HG02943 (cell line): ENCODE measurements around the gene TAGLN.

Experiments used
- ATAC-seq: cut with Tn5 transposase; IDR thresholded peaks from one replicate; pipeline ENCODE4 v1.9.1; 2021; ENCODE audit warnings: mild to moderate bottlenecking, low read depth, moderate library complexity; ENCODE audit not compliant: unreplicated experiment

TAGLN gene

DNA sequence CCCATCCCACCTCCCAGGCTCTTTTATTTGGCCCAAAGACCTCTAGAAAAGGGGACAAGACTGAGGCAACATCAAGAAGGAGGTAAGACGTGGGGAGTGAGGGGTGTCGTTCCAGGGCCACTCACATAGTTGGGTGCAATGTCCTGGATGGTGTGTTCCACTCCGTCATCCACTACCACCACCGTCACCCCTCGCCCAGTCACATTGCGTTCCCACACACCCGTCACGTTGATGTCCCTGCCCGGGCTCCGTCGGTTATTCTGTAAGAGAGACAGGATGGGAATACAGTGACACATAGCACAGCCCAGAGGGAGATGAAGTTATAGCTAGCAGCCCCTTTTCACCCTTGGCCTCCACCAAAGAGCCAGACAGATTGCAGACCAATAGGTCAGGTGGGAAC is 28.9 kb downstream of the TAGLN start:
- ATAC-seq: no peak

DNA sequence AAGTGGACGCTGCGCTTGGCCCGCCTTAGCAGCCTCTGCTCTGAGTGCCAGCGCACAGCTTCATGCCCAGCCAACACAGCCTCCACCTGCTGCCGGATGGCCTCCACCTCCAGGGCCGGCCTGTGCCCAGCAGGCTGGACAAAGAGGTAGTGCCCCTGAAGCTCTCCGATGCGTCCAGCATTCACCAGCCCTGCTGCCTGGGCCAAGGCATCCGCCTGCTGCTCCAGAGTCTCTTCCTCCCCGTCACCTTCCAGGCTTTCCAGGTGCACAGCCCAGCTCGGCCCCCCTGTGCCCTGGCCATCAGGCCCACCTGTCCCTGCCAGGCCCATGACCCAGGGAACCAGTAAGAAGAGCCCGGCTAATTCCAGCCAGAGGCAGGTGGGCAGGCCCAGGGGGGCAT is 30.2 kb downstream of the TAGLN start:
- no peak for ATAC-seq

DNA sequence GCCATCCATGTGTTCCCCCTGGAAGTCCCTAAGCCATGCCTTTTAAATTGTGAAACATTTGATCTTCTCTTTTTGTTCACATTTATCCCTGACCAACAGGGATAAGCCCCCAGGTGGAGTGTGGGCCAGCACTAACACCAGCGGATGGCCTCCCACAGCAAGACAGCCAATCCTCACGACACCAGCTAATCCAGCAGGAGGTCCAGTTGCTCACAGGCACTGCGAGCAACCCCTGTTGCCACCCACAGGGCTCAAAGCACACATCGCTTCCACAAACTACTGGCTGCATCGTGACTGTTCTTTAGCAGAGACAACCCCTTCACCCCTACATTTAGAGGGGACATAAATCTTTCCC is 30.7 kb downstream of the TAGLN start:
- ATAC-seq: no peak

DNA sequence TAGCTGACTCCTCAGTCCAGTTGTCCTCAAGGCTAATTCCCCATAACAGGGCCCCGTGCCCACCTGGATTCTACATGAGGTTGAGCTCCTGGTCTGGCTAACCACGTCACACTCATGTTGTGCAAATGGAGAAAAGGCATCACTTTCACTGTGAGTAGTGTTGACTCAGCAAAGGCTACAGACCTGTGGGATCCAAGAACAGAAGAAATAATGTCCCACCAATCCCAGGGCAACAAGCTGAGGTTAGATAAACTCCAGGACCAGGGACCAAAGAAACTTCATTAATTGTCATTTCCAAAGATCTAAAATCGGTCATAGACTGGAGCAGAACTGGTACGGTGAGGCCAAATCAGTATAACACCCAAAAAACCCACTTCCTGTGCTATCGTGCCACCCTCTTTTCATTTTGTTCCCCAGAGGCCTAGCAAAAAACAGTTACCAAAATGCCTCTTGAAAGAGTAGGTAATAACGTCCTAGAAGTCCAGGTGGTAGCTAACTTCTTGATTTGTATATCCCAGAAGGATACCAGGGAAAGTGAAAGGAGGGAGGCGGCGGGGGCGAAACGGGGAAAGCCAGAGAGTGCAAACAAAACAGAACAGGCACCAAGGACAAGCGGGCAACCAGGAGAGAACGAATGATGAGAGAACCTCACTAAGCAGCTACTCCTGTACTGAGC is 31.3 kb downstream of the TAGLN start:
- no peak for ATAC-seq

DNA sequence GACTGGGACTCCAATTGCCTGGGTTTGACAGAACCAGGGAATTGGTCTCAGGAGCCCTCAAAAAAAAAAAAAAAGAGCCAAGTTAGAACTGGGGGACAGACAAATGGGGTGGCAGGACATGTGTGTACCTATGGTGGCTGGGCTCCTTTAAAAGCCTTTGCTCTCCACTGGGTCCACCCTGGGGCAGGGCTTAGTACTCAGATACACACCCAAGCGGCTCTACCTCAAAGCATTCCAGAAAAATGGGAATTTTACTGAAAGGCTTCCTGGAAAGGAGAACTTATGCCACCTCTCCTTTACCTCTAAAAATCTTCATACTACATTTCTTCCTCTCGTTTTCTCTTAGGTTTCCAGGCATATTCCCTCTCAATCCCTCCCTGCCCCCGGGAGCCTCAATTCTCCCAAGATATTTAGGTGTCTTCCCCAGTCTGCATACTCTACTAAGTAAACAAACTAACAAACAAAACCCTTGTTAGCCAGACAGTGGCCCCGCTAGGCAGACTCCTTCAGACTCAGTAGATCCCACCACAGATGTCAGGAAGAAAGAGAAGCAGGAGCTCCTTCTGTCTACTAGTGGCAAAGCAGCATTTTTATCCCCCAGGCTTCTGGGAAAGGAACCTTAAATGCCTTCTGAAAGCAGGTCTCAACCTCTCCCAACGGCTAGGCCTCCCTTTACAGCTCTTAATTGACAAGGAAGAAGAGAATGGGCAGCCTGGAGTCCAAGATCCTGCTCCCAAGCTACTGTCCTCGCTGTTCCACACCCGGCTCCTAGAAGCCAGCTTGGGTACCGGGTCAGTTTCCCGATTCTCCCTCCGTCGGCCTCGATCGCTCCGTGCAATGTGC is 32.0 kb downstream of the TAGLN start:
- ATAC-seq: no peak

DNA sequence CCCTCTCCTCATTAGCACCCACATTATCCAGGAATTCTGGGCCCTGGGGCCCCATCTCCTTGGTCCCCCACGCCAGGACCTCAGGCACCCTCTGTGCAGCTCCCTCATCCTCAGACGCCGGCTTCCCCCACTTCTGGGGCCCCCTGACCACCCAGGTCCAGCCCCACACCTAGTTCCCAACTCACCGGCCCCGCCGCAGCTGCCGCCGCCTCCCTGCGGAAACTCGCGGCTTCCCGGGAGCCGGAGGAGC is 32.6 kb downstream of the TAGLN start, which contains the start of gene PCSK7:
Gene PCSK7 (minus strand): TSS at position 232 of the 250 bp plus-strand sequence. CDS start 2,229 bp downstream, outside the sequence.
- ATAC-seq: no peak

DNA sequence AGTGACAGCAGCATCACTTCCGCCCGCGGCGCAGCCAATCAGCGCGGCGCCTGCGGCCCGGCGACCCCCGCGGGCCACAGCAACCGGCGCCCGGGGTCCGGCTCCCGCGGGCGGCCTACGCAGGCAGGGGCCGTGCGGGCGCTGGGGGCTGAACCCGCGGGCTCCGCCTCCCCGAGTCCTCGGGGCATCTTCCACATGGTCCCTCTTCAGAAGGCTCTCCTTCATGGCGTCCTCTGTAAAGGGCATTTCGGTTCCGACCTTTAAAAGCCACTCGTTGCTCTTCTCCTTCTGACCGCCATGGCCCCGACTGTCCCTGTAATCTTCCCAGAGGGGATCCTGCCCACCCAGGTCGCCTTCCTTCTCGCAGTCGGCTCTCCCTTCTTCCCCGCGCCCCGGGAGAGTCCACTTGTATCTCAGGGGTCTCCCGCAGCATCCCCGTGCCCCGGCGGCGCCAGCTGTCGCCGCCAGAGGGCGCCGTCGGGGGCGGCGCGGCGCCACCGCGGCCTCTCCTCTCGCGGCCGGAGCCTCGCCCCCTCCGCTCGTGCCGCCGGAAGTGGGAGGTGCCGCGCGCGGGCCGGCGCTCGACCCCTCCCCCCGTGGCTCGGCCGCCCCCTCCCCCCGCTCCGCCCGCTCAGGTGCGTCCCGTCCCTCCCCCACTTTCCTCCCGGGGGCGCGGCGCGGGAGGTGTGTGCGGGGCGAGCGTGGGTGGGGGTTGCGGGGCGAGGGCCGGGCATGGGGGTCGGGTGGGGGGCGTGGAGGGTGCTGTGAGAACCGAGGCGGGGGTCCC is 33.1 kb downstream of the TAGLN start, which contains the start of gene RNF214:
Gene RNF214 (plus strand): TSS at position 580 of the 787 bp plus-strand sequence. CDS start 1,602 bp downstream, outside the sequence.
- ATAC-seq: peak; percentile 69

DNA sequence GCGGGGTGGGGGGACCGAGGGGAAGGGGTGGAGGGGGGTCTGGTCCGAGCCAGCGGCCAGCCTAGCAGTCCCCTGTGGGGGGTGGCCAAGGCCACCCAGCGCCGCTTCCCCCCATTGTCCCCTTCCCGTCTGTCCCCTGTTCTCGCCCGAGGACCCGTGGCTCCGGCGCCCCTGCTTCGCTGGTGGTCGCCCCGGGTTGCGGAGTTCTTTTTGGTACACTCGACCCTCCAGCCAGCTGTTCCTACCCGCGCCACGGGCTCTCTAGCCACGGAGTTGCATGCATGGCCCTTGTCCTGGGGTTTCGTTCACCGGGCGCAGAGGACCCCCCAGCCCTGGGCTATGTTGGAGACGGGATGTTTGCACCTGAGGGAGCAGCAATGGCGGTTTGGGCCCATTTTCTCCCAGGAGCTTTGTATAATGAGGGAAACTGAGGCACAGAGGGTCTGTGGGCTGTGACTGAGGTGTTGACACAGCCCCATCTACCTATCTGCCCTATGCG is 33.8 kb downstream of the TAGLN start:
- no peak for ATAC-seq

DNA sequence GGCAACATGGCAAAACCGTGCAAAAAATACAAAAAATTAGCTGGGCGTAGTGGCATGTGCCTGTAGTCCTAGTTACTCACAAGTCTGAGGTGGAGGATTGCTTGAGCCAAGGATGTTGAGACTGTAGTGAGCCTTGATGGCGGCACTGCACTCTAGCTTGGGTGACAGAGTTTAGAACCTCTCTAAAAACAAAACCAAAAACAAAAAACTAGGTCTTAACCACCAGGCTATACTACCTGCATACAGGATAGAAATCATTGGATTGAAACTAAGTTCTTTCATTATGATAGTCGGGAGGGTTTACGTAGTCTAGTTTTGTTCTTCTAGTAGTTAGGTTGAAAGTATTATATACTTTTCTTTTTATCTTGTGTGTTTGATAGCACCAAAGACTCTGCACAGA is 39.1 kb downstream of the TAGLN start:
- no peak for ATAC-seq

DNA sequence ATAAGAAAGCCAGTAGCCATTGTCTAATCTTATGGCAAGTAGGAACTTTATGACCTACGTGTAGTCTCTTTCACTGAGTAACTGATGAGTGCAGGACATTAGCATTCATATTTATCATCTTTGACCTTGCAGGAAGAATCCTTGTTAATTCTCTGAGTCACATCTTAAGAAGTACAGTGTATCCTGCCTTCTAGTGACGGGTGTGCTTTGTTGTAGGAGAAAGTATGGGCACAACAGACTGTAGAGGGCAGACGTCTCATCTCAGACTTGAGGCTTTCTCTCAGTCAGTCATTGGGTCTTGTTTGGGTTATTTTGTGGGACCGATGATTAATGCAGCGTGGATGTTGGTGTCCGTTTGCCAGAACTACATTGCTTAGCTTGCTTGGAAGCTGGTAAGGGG is 40.1 kb downstream of the TAGLN start:
- ATAC-seq: no peak

DNA sequence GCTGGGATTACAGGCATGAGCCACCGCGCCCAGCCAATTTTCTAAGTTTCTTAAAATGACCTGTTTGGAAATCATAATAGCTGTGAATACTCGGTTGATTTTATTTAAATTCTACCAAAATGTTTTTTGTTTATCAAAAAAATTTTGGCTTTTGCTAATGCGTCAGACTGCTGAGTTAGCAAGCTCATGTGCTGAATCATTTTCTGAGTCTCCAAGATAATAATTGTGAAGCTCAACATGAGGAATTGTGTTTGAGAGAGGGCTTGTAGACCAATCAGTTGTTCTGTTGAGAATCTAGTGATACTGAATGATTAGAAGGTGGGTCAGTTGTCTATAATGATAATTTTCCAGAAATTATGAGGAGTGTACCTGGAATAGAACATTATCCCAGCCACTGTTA is 49.2 kb downstream of the TAGLN start:
- no peak for ATAC-seq

DNA sequence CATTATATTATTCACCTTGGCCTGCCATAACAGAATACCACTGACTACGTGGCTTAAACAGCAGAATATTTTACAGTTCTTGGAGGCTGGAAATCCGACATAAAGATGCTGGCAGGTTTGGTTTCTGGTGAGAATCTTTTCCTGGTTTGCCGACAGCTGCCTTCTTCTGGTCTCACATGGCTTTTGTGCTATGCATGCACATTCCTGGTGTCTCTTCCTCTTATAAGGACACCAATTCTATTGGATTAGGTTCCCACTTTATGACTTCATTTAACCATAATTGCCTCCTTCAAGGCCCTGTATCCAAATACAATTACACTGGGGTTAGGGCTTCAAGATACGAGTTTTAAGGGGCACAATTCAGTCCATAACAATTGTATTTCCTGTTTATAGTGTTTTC is 50.4 kb downstream of the TAGLN start:
- ATAC-seq: no peak

DNA sequence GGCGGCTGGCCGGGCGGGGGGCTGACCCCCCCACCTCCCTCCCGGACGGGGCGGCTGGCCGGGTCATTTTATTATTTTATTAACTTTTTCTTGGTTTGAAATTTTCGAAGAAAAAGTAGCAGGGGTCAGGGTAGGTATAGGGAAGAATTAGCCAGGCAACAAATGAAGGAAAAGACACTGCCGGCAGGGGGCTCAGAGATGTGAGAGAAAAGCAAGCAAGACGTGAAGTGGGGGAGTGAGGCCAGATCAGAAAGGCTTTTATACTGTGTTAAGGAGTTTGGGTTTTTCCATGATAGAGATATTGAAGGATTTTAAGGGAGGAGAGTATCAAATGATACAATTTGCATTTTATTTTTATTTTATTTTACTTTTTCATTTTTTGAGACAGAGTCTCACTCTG is 52.3 kb downstream of the TAGLN start:
- ATAC-seq: no peak

DNA sequence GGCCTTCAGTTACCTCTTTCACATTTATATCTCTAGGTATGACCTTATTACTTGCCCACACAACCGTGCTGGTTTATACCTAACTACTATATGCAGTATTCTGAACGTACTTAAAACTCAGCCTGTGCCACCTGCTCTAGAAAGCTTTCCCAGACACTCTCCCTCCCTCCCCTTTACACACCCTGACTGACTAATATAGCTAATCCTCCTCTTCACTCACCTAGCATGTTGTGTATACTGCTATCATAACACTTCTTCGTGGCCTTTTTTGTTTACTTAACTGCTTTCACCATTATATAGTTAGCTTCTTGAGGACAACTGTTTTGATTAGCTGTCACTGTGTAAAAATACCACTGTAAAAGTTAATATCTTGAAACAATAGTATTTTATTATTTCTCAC is 56.8 kb downstream of the TAGLN start:
- no peak for ATAC-seq

DNA sequence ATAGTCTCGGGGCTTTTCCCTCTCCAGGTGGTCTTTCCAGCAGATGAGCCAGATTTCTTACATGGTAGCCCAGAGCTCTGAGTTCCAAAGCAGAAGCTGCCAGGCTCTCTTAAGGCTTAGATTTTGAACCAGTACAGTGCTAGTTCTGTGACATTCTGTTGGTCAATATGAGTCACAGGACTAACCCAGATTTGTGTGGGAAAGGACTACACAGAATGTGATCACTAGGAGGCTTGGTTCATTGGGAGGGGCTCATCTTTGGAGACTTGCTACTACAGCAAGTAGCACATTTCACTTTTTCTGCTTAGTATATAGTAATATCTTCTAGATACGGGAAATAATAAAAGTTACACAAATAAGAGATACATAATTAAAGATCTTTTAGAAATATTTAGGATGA is 57.4 kb downstream of the TAGLN start:
- no peak for ATAC-seq
